Panc1 (cell line): ENCODE measurements around the gene GID8. TPM values are rescaled to one million over a fixed set of nuclear protein-coding genes. Genes with fewer than 3 reads are reported as not detected.

Experiments used
- ATAC-seq: fragments of 200-7000 bp; cut with Tn5 transposase; 2 replicates; pipeline ENCODE4 v1.9.1; 2020; ENCODE audit warnings: mild to moderate bottlenecking, moderate library complexity
- BruUV-seq: library from RNA; stranded (reverse); fragments of 400-500 nt; replicated peaks from 2 replicates; lab custom pipeline; 2021; lab: Mats Ljungman, UMichigan
- CTCF ChIA-PET: fragments of 300-600 bp; sonication (Branson Sonifier 250); formaldehyde crosslinking; loops from one replicate; lab custom pipeline; 2022; ENCODE audit warnings: antibody characterized with exemption; lab: Charles Lee
- POLR2A ChIA-PET: fragments of 300-600 bp; sonication (Branson Sonifier 250); formaldehyde crosslinking; loops from one replicate; lab custom pipeline; 2022; ENCODE audit warnings: antibody characterized with exemption; lab: Charles Lee
- DNase-seq: peaks from one replicate; pipeline ENCODE4 v3.0.0-alpha.2; 2010; ENCODE audit warnings: low read depth, low spot score
- H3K27ac ChIP-seq: 2 replicates; pipeline ENCODE4 v1.5.1; 2011; ENCODE audit warnings: mild to moderate bottlenecking, low read length, inconsistent platforms
- H3K27me3 ChIP-seq: fragments of 200-500 bp; sonication (Bioruptor generic); 2 replicates; pipeline ENCODE4 v1.6.0; 2014; ENCODE audit warnings: low read length, inconsistent platforms; ENCODE audit not compliant: control insufficient read depth, insufficient read depth
- H3K36me3 ChIP-seq: fragments of 200-500 bp; sonication (Bioruptor generic); 2 replicates; pipeline ENCODE4 v1.5.1; 2014; ENCODE audit warnings: inconsistent platforms, mild to moderate bottlenecking, low read length, moderate library complexity; ENCODE audit not compliant: control insufficient read depth, insufficient read depth
- H3K4me1 ChIP-seq: 2 replicates; pipeline ENCODE4 v1.5.1; 2011; ENCODE audit warnings: inconsistent platforms, mild to moderate bottlenecking, low read length, moderate library complexity; ENCODE audit not compliant: control insufficient read depth, insufficient read depth
- H3K4me3 ChIP-seq, 2 experiments: 2 replicates each; pipeline ENCODE4 v1.5.1; 2011 to 2012; ENCODE audit warnings: low read depth in 2 of 2, low read length in 2 of 2, mild to moderate bottlenecking in 2 of 2, inconsistent platforms in 1 of 2, moderate library complexity in 1 of 2
- H3K9me3 ChIP-seq: fragments of 200-500 bp; sonication (Bioruptor generic); 2 replicates; pipeline ENCODE4 v1.5.1; 2014; ENCODE audit warnings: low read depth, mild to moderate bottlenecking, inconsistent platforms, low read length, moderate library complexity; ENCODE audit not compliant: control insufficient read depth, insufficient read depth
- POLR2AphosphoS5 ChIP-seq: IDR thresholded peaks from 2 replicates; pipeline ENCODE4 v1.6.1; 2012; ENCODE audit warnings: mild to moderate bottlenecking, low read depth, low read length, moderate library complexity
- SIN3A ChIP-seq: IDR thresholded peaks from 2 replicates; pipeline ENCODE4 v1.6.1; 2012; ENCODE audit warnings: low read depth, mild to moderate bottlenecking, low read length, moderate library complexity, borderline replicate concordance; ENCODE audit not compliant: insufficient read depth
- TCF7L2 ChIP-seq: IDR thresholded peaks from 2 replicates; pipeline ENCODE4 v1.6.1; 2011; ENCODE audit warnings: mild to moderate bottlenecking, low read depth, low read length, inconsistent platforms
- in situ Hi-C: cut with HindIII; loops from 2 replicates; pipeline ENCODE4 v1.10.0; 2016; ENCODE audit warnings: low sequenced_read_pairs, low pct_unique_long_range_greater_than_20kb
- intact Hi-C: fragments of 100-400 bp; cut with micrococcal nuclease; formaldehyde crosslinking; loops from one replicate; pipeline ENCODE4 v1.10.0; 2022; ENCODE audit not compliant: unreplicated experiment
- total RNA-seq: library from RNA; stranded (reverse); gene quantifications from one replicate; pipeline ENCODE4 v1.2.1, GENCODE V29; 2021; ENCODE audit not compliant: unreplicated experiment
- TF ChIP-seq, protein P1 (sequence below): fragments of 450-650 bp; IDR thresholded peaks from 2 replicates; pipeline ENCODE4 v1.5.1; 2017; ENCODE audit warnings: mild to moderate bottlenecking
- TF ChIP-seq, protein P2 (sequence below), 2 experiments: IDR thresholded peaks; 2 replicates each; pipeline ENCODE4 v1.6.1; 2011 to 2012; ENCODE audit warnings: low read depth in 2 of 2, control low read depth in 1 of 2, low read length in 1 of 2, mild to moderate bottlenecking in 1 of 2, moderate library complexity in 1 of 2; ENCODE audit not compliant: insufficient read depth in 1 of 2

The GID8 gene
- total RNA-seq, 1 experiment from 2014 or later: 37.3 TPM

DNA sequence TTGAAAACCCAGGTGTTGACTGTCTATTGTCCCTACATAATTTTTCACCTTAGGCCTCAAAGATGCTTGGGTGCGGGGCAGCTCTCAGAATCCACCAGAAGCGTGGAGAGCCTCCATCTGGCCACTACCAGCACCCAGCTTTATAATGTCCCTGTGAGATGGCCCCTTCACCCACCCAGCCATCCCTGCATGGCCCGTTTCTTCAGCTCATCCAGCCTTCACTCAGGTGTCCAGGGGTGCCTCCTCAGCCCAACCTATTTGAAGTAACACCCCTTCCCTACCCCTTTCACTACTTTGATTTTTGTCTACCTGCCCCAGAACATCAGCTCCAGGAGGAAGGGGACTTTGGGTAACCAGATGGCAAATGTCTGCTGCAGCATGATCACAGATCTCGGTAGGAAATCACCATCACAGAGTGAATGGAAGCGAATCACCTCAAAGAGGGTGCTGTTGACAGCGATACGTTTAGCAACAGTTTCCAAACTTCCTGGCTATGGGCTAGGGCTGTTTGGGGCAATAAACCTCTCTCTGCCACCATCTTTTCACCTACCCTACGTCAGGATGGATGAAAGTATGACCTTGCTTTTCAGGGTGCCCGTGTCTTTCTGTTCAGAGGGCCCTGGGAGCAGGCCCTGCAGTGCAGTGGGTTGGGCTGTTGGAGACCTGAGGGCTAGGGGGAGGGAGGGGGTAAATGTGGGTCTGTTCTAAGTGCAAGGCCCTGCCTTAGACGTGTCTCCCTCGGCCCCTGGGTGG lies 13.4 kb downstream of the GID8 start:
- no TSS peak for BruUV-seq
- ATAC-seq (no peak), DNase-seq (no peak)
- no peaks in the 10 kb centered on the region for H3K9me3 ChIP-seq
- in situ Hi-C loops (no loop called here), intact Hi-C loops (no loop called here)
- CTCF ChIA-PET: interaction anchor here (0.6 kb wide), 1 partner anchor 1248 kb away, joined by 3 read pairs; no protein-coding TSS in a partner anchor
- no peak overlapping the region for H3K27ac ChIP-seq
- H3K27me3 ChIP-seq: no peaks in the 10 kb centered on the region
- H3K4me3 ChIP-seq: no peak overlapping the region
- peaks cover 9% of the 10 kb centered on the region; the same call in 1 of the 2 replicates for H3K4me1 ChIP-seq
- POLR2A ChIA-PET: no interaction called here
- H3K36me3 ChIP-seq: peaks cover 3% of the 10 kb centered on the region
- TF ChIP-seq, protein P1, sequence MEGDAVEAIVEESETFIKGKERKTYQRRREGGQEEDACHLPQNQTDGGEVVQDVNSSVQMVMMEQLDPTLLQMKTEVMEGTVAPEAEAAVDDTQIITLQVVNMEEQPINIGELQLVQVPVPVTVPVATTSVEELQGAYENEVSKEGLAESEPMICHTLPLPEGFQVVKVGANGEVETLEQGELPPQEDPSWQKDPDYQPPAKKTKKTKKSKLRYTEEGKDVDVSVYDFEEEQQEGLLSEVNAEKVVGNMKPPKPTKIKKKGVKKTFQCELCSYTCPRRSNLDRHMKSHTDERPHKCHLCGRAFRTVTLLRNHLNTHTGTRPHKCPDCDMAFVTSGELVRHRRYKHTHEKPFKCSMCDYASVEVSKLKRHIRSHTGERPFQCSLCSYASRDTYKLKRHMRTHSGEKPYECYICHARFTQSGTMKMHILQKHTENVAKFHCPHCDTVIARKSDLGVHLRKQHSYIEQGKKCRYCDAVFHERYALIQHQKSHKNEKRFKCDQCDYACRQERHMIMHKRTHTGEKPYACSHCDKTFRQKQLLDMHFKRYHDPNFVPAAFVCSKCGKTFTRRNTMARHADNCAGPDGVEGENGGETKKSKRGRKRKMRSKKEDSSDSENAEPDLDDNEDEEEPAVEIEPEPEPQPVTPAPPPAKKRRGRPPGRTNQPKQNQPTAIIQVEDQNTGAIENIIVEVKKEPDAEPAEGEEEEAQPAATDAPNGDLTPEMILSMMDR: no peak
- TF ChIP-seq POLR2AphosphoS5 (no peak), TCF7L2 (no peak), SIN3A (no peak)
- TF ChIP-seq, protein P2, sequence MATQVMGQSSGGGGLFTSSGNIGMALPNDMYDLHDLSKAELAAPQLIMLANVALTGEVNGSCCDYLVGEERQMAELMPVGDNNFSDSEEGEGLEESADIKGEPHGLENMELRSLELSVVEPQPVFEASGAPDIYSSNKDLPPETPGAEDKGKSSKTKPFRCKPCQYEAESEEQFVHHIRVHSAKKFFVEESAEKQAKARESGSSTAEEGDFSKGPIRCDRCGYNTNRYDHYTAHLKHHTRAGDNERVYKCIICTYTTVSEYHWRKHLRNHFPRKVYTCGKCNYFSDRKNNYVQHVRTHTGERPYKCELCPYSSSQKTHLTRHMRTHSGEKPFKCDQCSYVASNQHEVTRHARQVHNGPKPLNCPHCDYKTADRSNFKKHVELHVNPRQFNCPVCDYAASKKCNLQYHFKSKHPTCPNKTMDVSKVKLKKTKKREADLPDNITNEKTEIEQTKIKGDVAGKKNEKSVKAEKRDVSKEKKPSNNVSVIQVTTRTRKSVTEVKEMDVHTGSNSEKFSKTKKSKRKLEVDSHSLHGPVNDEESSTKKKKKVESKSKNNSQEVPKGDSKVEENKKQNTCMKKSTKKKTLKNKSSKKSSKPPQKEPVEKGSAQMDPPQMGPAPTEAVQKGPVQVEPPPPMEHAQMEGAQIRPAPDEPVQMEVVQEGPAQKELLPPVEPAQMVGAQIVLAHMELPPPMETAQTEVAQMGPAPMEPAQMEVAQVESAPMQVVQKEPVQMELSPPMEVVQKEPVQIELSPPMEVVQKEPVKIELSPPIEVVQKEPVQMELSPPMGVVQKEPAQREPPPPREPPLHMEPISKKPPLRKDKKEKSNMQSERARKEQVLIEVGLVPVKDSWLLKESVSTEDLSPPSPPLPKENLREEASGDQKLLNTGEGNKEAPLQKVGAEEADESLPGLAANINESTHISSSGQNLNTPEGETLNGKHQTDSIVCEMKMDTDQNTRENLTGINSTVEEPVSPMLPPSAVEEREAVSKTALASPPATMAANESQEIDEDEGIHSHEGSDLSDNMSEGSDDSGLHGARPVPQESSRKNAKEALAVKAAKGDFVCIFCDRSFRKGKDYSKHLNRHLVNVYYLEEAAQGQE (IDR thresholded peaks at IDR 0.05; ENCODE audit: insufficient read depth in 1 of 2, low read depth in 2 of 2, low read length in 1 of 2): no peak

DNA sequence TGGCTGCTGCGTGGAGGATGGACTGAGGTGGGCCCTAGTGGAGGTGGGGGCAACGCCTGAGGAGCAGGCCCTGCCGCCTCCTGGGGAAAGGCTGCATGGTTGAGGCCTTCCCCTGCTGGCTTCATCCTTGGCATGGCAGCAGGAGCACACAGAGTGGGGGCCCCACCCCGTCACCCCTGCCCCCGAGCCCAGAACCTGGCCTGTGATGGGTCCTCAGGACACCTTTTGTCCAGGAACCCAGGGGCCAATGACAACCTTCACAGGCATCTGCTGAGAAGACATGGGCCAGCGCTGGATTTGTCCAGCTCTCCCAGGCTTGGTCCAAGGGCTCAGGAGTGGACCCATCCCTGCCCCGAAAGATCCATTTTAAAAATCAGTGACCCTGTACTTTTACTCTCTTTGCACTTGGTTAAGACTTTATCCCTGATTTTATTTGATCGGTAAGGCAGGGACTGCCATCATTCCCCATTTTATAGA lies 14.0 kb downstream of the GID8 start:
- peaks cover 9% of the 10 kb centered on the region; the same call in 1 of the 2 replicates for H3K4me1 ChIP-seq
- no peak overlapping the region for H3K4me3 ChIP-seq
- H3K36me3 ChIP-seq: no peaks in the 10 kb centered on the region
- no peak overlapping the region for H3K27ac ChIP-seq
- ChIA-PET CTCF (no interaction called here), POLR2A (no interaction called here)
- no peaks in the 10 kb centered on the region for H3K9me3 ChIP-seq
- no TSS peak for BruUV-seq
- TF ChIP-seq, protein P2 (IDR thresholded peaks at IDR 0.05; ENCODE audit: insufficient read depth in 1 of 2, low read depth in 2 of 2, low read length in 1 of 2): no peak
- TF ChIP-seq POLR2AphosphoS5: no peak
- TF ChIP-seq, protein P1: no peak
- in situ Hi-C loops: no loop called here
- intact Hi-C loops: no loop called here
- no peak for ATAC-seq
- DNase-seq: no peak
- H3K27me3 ChIP-seq: no peaks in the 10 kb centered on the region
